Measurements from ENCODE around the gene CHRNA4. TPM values are rescaled to one million over a fixed set of nuclear protein-coding genes. Genes with fewer than 3 reads are reported as not detected.
A peak's percentile ranks its signal among the peaks of the same experiment; 100 is the strongest.

The CHRNA4 gene
- total RNA-seq, 2 donors from 2014 or later, result 0.46 TPM; not detected in 1

- Histone ChIP-seq H3K27ac (ENCODE audit: low read depth, low read length) (no peak overlapping the region), H3K4me3 (ENCODE audit: low read length) (no peak overlapping the region), H3K9ac (ENCODE audit: extremely low read depth, low read length, poor library complexity, severe bottlenecking) (no peak overlapping the region), H3K4me1 (ENCODE audit: control insufficient read depth, insufficient read depth, low read length) (no peaks in the 10 kb centered on the region), H3K9me3 (ENCODE audit: control insufficient read depth, low read length) (no peaks in the 10 kb centered on the region), H3K27me3 (ENCODE audit: control insufficient read depth, insufficient read depth, low read length, poor library complexity, severe bottlenecking) (peaks cover 12% of the 10 kb centered on the region), H3K36me3 (ENCODE audit: control insufficient read depth, insufficient read depth, low read length) (no peaks in the 10 kb centered on the region)
- Mint-ChIP-seq H3K4me1 (no peaks in the 10 kb centered on the region), H3K9me3 (peaks cover 3% of the 10 kb centered on the region), H3K4me3 (no peak overlapping the region), H3K27ac (no peak overlapping the region), H3K27me3 (ENCODE audit: insufficient read depth) (peaks cover 12% of the 10 kb centered on the region), H3K36me3 (ENCODE audit: low read depth) (no peaks in the 10 kb centered on the region)
- no peak for DNase-seq
- TF ChIP-seq, protein P1, sequence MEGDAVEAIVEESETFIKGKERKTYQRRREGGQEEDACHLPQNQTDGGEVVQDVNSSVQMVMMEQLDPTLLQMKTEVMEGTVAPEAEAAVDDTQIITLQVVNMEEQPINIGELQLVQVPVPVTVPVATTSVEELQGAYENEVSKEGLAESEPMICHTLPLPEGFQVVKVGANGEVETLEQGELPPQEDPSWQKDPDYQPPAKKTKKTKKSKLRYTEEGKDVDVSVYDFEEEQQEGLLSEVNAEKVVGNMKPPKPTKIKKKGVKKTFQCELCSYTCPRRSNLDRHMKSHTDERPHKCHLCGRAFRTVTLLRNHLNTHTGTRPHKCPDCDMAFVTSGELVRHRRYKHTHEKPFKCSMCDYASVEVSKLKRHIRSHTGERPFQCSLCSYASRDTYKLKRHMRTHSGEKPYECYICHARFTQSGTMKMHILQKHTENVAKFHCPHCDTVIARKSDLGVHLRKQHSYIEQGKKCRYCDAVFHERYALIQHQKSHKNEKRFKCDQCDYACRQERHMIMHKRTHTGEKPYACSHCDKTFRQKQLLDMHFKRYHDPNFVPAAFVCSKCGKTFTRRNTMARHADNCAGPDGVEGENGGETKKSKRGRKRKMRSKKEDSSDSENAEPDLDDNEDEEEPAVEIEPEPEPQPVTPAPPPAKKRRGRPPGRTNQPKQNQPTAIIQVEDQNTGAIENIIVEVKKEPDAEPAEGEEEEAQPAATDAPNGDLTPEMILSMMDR (conservative IDR thresholded peaks at IDR 0.05), result no peak
- 96 to 100% methylated on average over 1 to 6 of the region's 11 CpGs for WGBS, 2 experiments (ENCODE audit: insufficient coverage in 1 of 2, insufficient read length in 1 of 2)
Observed at GRCh38 chr20:63355781-63356295, 5.3 kb downstream of the CHRNA4 start.

DNA sequence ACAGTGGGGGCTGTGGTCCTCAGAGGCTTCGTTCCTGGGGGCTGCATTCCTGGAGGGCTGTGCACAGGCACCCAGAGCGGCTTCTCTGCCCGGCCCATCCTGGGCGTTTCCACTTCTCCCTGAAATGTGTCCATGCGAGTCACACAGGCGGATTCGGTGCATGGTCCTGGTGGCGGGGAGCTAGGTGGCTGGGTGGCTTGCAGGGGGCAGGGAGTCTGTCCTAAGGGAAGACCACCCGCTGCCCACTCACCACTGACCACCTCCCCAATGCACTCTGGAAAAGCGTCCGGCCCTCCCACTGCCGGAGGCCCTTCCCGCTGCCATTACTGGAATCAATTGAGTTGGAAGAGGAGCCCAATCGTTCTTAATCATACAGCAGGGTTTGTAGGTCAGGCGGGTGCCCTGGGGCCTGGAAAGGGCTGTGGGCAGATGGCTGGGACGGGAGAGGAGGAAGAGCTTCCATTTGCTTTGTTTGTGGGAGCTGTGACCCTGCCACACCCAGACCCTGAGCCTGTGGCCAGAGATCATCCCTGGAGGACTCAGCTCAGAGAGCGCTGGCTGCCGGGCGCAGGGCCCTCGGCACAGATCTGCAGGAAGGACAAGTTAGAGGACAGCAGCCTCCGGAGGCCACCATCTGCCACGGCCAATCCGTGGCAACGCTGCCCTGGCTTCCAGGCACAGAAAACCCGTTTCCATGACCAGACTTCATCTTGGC lies 6.4 kb downstream of the CHRNA4 start:
- no peak overlapping the region for H3K4me3 Mint-ChIP-seq
- H3K4me1 Mint-ChIP-seq, result no peaks in the 10 kb centered on the region
- H3K27ac Mint-ChIP-seq, result no peak overlapping the region
- 86 to 92% methylated on average over 18 to 25 of the region's 25 CpGs for WGBS, 2 experiments (ENCODE audit: insufficient coverage in 1 of 2, insufficient read length in 1 of 2)
- Histone ChIP-seq H3K9me3 (ENCODE audit: control insufficient read depth, low read length) (no peaks in the 10 kb centered on the region), H3K4me3 (ENCODE audit: low read length) (no peak overlapping the region), H3K36me3 (ENCODE audit: control insufficient read depth, insufficient read depth, low read length) (no peaks in the 10 kb centered on the region), H3K27me3 (ENCODE audit: control insufficient read depth, insufficient read depth, low read length, poor library complexity, severe bottlenecking) (peaks cover 1% of the 10 kb centered on the region), H3K27ac (ENCODE audit: low read depth, low read length) (peak overlapping the region; percentile 63), H3K9ac (ENCODE audit: extremely low read depth, low read length, poor library complexity, severe bottlenecking) (no peak overlapping the region), H3K4me1 (ENCODE audit: control insufficient read depth, insufficient read depth, low read length) (no peaks in the 10 kb centered on the region)
- DNase-seq, result no peak
- H3K36me3 Mint-ChIP-seq (ENCODE audit: low read depth), result no peaks in the 10 kb centered on the region
- TF ChIP-seq, protein P1 (conservative IDR thresholded peaks at IDR 0.05), result no peak
- peaks cover 6% of the 10 kb centered on the region for H3K27me3 Mint-ChIP-seq (ENCODE audit: insufficient read depth)
- H3K9me3 Mint-ChIP-seq, result peaks cover 8% of the 10 kb centered on the region

DNA sequence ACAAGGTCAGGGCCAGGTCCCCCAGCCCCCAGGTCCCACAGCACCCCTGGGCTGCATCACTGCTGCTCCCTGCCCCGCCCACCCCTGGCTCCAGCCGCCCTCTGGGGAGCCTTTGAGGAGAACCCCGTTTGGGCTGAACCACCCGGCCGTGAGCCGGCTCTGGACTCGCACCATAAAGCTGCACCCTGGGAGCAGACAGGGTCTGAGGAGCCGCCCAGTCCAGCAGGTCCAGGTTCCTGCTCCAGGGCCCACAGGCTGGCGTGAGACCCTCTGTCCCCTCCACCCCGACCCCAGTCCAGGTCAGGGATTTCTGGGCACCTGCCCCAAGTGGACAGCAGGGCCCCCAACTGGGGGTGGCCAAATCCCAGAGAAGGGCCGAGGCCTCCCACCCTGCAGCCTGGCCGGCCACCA lies 8.3 kb downstream of the CHRNA4 start:
- Mint-ChIP-seq H3K27ac (no peak overlapping the region), H3K27me3 (ENCODE audit: insufficient read depth) (no peaks in the 10 kb centered on the region), H3K4me3 (no peak overlapping the region), H3K9me3 (peaks cover 8% of the 10 kb centered on the region), H3K4me1 (no peaks in the 10 kb centered on the region), H3K36me3 (ENCODE audit: low read depth) (no peaks in the 10 kb centered on the region)
- H3K9ac ChIP-seq (ENCODE audit: extremely low read depth, low read length, poor library complexity, severe bottlenecking), result no peak overlapping the region
- H3K27me3 ChIP-seq (ENCODE audit: control insufficient read depth, insufficient read depth, low read length, poor library complexity, severe bottlenecking), result no peaks in the 10 kb centered on the region
- H3K36me3 ChIP-seq (ENCODE audit: control insufficient read depth, insufficient read depth, low read length), result no peaks in the 10 kb centered on the region
- no peak for DNase-seq
- no peak overlapping the region for H3K4me3 ChIP-seq (ENCODE audit: low read length)
- no peaks in the 10 kb centered on the region for H3K9me3 ChIP-seq (ENCODE audit: control insufficient read depth, low read length)
- H3K27ac ChIP-seq (ENCODE audit: low read depth, low read length), result no peak overlapping the region
- no peaks in the 10 kb centered on the region for H3K4me1 ChIP-seq (ENCODE audit: control insufficient read depth, insufficient read depth, low read length)
- WGBS, 2 experiments (ENCODE audit: insufficient coverage in 1 of 2, insufficient read length in 1 of 2), result 76 to 89% methylated on average over 10 to 12 of the region's 12 CpGs
- TF ChIP-seq, protein P1 (conservative IDR thresholded peaks at IDR 0.05), result no peak
